Vagina (tissue), 2 donors: ENCODE data around the gene TNNT3. TPM values are rescaled to one million over a fixed set of nuclear protein-coding genes. Genes with fewer than 3 reads are reported as not detected.

Experiments
- DNase-seq, 2 donors: peaks; one replicate each; pipeline ENCODE4 v3.0.0-alpha.2; 2017; ENCODE audit errors: extremely low spot score in 2 of 2
- H3K27ac ChIP-seq: fragments of 200-600 bp; sonication (generic); one replicate; pipeline ENCODE4 v1.5.1; 2019
- H3K27me3 ChIP-seq: fragments of 200-600 bp; sonication (generic); one replicate; pipeline ENCODE4 v1.5.1; 2019
- H3K36me3 ChIP-seq, 2 donors: fragments of 200-600 bp; sonication (generic); one replicate each; pipeline ENCODE4 v1.5.1; 2017 to 2019
- H3K4me1 ChIP-seq: fragments of 200-600 bp; sonication (generic); one replicate; pipeline ENCODE4 v1.5.1; 2019
- H3K4me3 ChIP-seq, 2 donors: fragments of 200-600 bp; sonication (generic); 1 replicate in 1 of 2; 2 replicates in 1 of 2; pipeline ENCODE4 v1.5.1; 2016 to 2019
- H3K9me3 ChIP-seq: fragments of 200-600 bp; sonication (generic); one replicate; pipeline ENCODE4 v1.5.1; 2019
- CTCF ChIP-seq, 3 experiments: fragments of 450-650 bp in 2 of 3; fragments of 200-600 bp in 1 of 3; sonication (generic) in 1 of 3; IDR thresholded peaks; one replicate each; pipeline ENCODE4 v1.5.1; 2017 to 2019; ENCODE audit warnings: antibody characterized with exemption in 3 of 3, mild to moderate bottlenecking in 2 of 3, moderate library complexity in 2 of 3
- POLR2A ChIP-seq, 2 donors: fragments of 450-650 bp; IDR thresholded peaks; one replicate each; pipeline ENCODE4 v1.6.1; 2017; ENCODE audit warnings: antibody characterized with exemption in 2 of 2, mild to moderate bottlenecking in 2 of 2, moderate library complexity in 2 of 2
- POLR2AphosphoS5 ChIP-seq, 2 donors: sonication (generic); formaldehyde crosslinking; IDR thresholded peaks; one replicate each; pipeline ENCODE4 v1.9.0; 2017; ENCODE audit warnings: antibody characterized with exemption in 2 of 2, mild to moderate bottlenecking in 2 of 2, low read depth in 1 of 2; ENCODE audit not compliant: insufficient read depth in 1 of 2
- intact Hi-C: fragments of 100-400 bp; cut with DNase I; formaldehyde crosslinking; loops from one replicate; pipeline ENCODE4 v1.15.1; 2023
- total RNA-seq: library from RNA; depleted of rRNA; stranded (reverse); fragments of >200 nt; gene quantifications from one replicate; pipeline ENCODE4 v1.2.3, GENCODE V29; 2016

Gene TNNT3
- total RNA-seq, 1 donor from 2014 or later = 20.4 TPM

GRCh38 chr11:1932105-1932480, 12.6 kb downstream of the TNNT3 start:
- Histone ChIP-seq H3K27me3 (no peaks in the 10 kb centered on the region), H3K27ac (no peak overlapping the region), H3K4me1 (peaks cover 23% of the 10 kb centered on the region), H3K4me3 (no peak overlapping the region), H3K36me3 (no peaks in the 10 kb centered on the region), H3K9me3 (no peaks in the 10 kb centered on the region)
- intact Hi-C loops = no loop called here
- no peak for DNase-seq
- TF ChIP-seq CTCF (IDR thresholded peaks at IDR 0.05) = no peak

- no peaks in the 10 kb centered on the region for H3K36me3 ChIP-seq
- intact Hi-C loops = no loop called here
- no peak for DNase-seq
- peaks cover 18% of the 10 kb centered on the region for H3K4me1 ChIP-seq
- no peak overlapping the region for H3K27ac ChIP-seq
- no peaks in the 10 kb centered on the region for H3K9me3 ChIP-seq
- H3K27me3 ChIP-seq = no peaks in the 10 kb centered on the region
- no peak overlapping the region for H3K4me3 ChIP-seq
- TF ChIP-seq POLR2A (IDR thresholded peaks at IDR 0.05) = no peak
- no peak for TF ChIP-seq CTCF (IDR thresholded peaks at IDR 0.05)
- TF ChIP-seq POLR2AphosphoS5 (IDR thresholded peaks at IDR 0.05; ENCODE audit: insufficient read depth in 1 of 2, low read depth in 1 of 2) = no peak
These were observed 13.2 kb downstream of the TNNT3 start for GRCh38 chr11:1932681-1933080.

GRCh38 chr11:1933416-1934334, 14.2 kb downstream of the TNNT3 start:
- intact Hi-C loops = no loop called here
- H3K27me3 ChIP-seq = no peaks in the 10 kb centered on the region

GRCh38 chr11:1934335-1935155, 15.0 kb downstream of the TNNT3 start:
- H3K4me3 ChIP-seq = no peak overlapping the region
- TF ChIP-seq POLR2A (IDR thresholded peaks at IDR 0.05) (no peak), CTCF (IDR thresholded peaks at IDR 0.05) (no peak), POLR2AphosphoS5 (IDR thresholded peaks at IDR 0.05; ENCODE audit: insufficient read depth in 1 of 2, low read depth in 1 of 2) (no peak)
- H3K27ac ChIP-seq = no peak overlapping the region
- H3K4me1 ChIP-seq = peaks cover 17% of the 10 kb centered on the region
- no peaks in the 10 kb centered on the region for H3K36me3 ChIP-seq
- H3K9me3 ChIP-seq = no peaks in the 10 kb centered on the region
- no peaks in the 10 kb centered on the region for H3K27me3 ChIP-seq
- no peak for DNase-seq
- intact Hi-C loops = no loop called here

More at GRCh38 chr11:1933416-1934334, 14.2 kb downstream of the TNNT3 start:
- H3K9me3 ChIP-seq = no peaks in the 10 kb centered on the region
- H3K36me3 ChIP-seq = no peaks in the 10 kb centered on the region
- no peak for DNase-seq
- H3K4me3 ChIP-seq = no peak overlapping the region
- TF ChIP-seq CTCF (IDR thresholded peaks at IDR 0.05) (no peak), POLR2AphosphoS5 (IDR thresholded peaks at IDR 0.05; ENCODE audit: insufficient read depth in 1 of 2, low read depth in 1 of 2) (no peak)
- no peak overlapping the region for H3K27ac ChIP-seq
- peaks cover 13% of the 10 kb centered on the region for H3K4me1 ChIP-seq
